Omental fat pad (tissue), 4 donors: Measurements from ENCODE around the gene LITAF. TPM values are rescaled to one million over a fixed set of nuclear protein-coding genes. Genes with fewer than 3 reads are reported as not detected.
A peak's percentile ranks its signal among the peaks of the same experiment; 100 is the strongest.
"Not testable (repeated sequence)": the region's sequence is repeated elsewhere in the genome, so short reads cannot be mapped to it uniquely, and the experiment has no call there.

ENCODE experiments used
- ATAC-seq: fragments of 150-250 bp; one replicate; pipeline ENCODE4 v1.9.1; 2016; ENCODE audit warnings: mild to moderate bottlenecking, moderate library complexity; ENCODE audit not compliant: low FRiP score
- DNase-seq: peaks from one replicate; pipeline ENCODE4 v3.0.0-alpha.2; 2019; ENCODE audit warnings: low spot score
- CTCF ChIP-seq, 3 donors: fragments of 450-650 bp; IDR thresholded peaks; one replicate each; pipeline ENCODE4 v1.5.1; 2016 to 2017; ENCODE audit warnings: antibody characterized with exemption in 3 of 3, mild to moderate bottlenecking in 3 of 3, moderate library complexity in 2 of 3
- total RNA-seq, 4 donors: library from RNA; depleted of rRNA; stranded (reverse); fragments of >200 nt; gene quantifications; one replicate each; pipeline ENCODE4 v1.1.0, GENCODE V29; 2016

The LITAF gene
- total RNA-seq, 4 donors from 2014 or later: 69.8 to 196 (median 103) TPM

GRCh38 chr16:11601425-11601824 is 14.7 kb upstream of the LITAF start:
- no peak for ATAC-seq
- no peak for DNase-seq
- TF ChIP-seq CTCF (IDR thresholded peaks at IDR 0.05): no peak

DNA sequence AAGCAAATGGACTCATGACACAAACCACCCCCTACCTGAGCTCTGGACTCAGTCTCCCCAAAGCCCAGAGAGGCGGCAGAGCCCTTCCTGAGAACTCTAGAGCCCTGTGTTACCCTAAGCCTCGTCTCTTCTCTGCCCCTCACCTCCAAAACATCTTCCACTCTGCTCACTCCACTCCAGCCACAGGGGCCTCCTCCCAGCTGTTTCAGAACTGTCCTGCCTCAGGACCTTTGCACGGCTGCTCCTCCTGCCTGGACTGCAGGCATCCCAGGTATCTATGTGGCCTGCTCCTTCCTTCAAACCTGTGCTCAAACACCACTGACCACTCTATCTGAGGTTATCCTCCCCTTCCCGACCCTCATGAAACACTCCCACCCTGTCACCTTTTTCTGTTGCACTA is 12.9 kb upstream of the LITAF start:
- DNase-seq (no peak), ATAC-seq (no peak)
- no peak for TF ChIP-seq CTCF (IDR thresholded peaks at IDR 0.05)

- TF ChIP-seq CTCF (IDR thresholded peaks at IDR 0.05): no peak
- peak; percentile 14 for ATAC-seq
- DNase-seq: no peak
Observed at GRCh38 chr16:11597235-11598095, 10.7 kb upstream of the LITAF start.

DNA sequence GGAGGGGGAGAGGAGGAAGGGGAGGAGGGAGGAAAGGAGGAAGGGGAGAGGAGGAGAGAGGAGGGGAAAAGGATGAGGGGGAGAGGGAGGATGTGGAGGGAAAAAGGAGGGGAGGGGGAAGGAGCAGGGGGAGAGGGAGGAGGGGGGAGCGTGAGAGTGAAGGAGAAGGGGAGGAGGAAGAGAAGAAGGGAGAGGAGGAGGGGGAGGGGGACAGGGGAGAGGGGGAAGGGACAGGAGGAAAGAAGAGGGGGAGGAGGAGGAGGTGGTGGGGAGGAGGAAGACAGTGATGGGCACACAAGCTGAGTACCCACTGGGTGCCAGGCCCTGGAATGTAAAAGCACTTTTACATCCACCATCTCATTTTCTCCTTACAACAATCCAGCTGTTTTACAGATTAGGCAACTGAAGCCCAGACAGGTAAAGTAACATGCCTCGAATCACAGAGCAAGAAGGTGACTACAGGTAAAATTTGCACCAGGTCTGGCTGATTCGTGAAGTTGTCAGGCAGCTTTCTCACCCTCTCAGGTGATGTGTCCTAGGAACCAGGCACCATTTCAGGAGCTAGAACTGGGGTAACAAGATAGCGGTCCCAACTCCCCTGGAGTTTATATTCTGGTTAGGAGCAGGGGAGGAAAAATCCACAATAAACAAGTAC is 10.0 kb upstream of the LITAF start:
- TF ChIP-seq CTCF (IDR thresholded peaks at IDR 0.05): no peak
- ATAC-seq: no peak
- DNase-seq: no peak

DNA sequence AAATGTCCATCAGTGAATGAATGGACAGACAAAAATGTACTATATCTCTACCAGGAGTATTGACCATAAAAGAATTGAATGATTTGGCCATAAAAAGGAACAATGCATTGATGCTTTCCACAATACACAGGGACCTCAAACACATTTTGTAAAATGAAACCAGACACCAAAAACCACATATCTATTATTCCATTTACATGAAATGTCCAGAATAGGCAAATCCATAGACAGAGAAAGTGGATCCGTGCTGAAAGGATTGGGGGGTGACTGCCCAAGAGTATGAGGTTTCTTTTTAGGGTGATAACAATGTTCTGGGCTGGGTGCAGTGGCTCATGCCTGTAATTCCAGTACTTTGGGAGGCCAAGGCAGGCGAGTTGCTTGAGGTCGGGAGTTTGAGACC is 6.9 kb upstream of the LITAF start:
- ATAC-seq: no peak
- DNase-seq: no peak
- TF ChIP-seq CTCF (IDR thresholded peaks at IDR 0.05): no peak

DNA sequence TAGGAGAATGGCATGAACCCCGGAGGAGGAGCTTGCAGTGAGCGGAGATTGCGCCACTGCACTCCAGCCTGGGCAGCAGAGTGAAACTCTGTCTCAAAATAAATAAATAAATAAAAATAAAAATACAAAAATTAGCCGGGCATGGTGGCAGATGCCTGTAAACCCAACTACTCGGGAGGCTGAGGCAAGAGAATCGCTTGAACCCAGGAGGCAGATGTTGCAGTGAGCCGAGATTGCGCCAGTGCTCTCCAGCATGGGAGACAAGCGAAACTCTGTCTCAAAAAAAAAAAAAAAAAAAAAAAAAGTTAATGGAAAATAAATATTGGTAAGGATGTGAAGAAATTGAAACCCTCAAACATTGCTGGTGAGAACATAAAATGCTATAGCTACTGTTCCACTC is 6.4 kb upstream of the LITAF start:
- DNase-seq, ATAC-seq: not testable (repeated sequence)

GRCh38 chr16:11591630-11592029 is 4.9 kb upstream of the LITAF start:
- DNase-seq, ATAC-seq: not testable (repeated sequence)

GRCh38 chr16:11589198-11589550 is 2.5 kb upstream of the LITAF start:
- no peak for TF ChIP-seq CTCF (IDR thresholded peaks at IDR 0.05)
- DNase-seq (no peak), ATAC-seq (no peak)
